8988T (cell line): ENCODE data around the gene ITIH3.

Experiments
- DNase-seq: peaks from one replicate; pipeline ENCODE4 v3.0.0; 2011

Gene ITIH3

GRCh38 chr3:52827866-52828376, 33.3 kb downstream of the ITIH3 start:
- no peak for DNase-seq

DNA sequence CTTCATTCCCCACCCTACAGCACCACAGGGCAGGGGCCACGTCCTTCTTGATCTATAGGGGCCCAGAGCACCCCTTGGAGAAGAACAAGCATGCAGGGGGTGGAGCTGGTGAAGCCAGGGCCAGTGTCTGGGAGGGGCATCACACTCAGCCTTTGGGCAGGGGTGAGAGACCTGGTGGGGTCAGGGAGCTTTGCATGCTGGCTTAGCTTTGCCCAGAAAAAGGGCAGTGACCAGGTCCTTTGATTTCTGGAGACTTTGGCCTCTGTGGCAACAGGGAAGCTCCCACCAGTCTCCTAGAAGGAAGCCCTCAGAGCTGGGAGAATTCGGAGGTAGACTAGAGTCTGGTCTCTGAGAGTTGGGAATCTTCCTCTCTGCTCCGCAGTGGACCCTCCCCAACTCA, 34.9 kb downstream of the ITIH3 start:
- no peak for DNase-seq

GRCh38 chr3:52829906-52830463, 35.4 kb downstream of the ITIH3 start:
- DNase-seq: no peak

GRCh38 chr3:52830535-52831258, 36.1 kb downstream of the ITIH3 start, which contains the start of gene ITIH4:
ITIH4 (minus strand) TSS chr3:52830672; CDS start chr3:52830642, 30 bp downstream.
- no peak for DNase-seq

DNA sequence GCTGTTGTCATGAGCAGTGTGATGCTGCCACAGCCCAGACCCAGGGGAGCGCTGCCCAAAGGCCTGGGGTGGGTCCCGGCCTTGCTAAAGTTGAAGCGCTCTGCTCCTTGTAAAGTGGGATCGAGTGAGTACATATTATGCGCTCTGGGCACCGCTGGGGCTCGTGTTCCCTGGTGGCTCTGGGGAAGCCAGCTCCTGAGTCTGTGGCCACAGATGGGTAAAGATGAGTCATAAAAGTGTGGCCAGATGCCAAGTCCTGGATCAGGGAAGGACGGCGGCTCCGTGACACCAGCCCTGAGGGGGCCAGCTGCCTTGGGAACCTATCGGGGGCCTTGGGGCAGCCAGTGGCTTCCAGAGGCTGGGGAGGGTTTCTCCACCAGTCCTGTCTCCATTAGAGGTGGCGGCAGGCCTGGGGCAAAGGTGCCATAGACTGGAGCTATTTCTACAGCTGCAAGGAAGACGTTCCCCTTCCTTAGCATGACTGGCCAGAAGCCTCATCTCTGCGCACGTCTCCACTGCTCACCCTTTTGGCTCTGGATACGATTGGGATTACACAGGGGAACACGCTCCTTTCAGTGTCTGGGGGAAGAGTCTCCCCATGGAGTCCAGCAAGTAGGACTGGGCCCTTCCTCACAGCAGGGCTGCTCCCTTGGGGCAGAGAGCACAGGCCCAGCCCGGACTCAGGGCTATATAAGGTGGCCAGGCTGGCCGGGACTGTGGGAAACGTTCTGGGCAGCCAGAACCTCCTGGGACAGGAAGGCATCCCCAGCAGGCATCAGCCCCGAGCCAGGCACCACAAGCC, 37.1 kb downstream of the ITIH3 start:
- DNase-seq: peak; percentile 59

GRCh38 chr3:52833202-52833601, 38.6 kb downstream of the ITIH3 start:
- DNase-seq: no peak

DNA sequence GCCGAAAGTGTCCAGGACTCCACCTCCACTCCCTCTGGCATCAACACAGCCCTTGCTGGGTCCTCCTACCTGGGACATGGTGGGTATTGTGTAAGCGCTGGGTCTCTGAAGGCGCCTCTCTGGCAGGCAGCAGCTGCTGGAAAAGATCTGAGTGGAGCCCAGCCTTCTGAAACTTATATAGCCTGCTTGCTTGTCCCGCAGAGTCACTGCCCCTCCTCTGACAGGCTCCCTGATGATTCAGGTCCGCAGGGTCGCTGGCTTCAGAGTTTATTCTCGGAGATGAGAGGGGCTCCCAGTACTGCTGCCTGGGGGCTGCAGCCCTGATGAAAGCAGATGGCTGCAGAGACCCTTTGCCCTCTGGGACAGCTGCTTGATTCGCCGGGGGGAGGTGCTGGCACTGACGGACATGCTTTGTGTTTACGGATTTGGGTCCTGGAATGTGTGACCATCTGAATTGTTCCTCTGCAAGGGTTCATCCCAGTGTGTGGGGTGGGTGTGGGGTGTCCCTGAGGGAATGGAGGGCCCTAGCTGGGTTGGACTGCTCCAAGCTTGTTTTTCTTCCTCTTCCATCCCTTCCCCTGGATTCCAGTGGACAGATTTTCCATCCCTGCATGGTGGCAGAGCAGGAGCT, 40.4 kb downstream of the ITIH3 start, which contains the start of gene MUSTN1:
Gene MUSTN1, minus strand, starts transcription at position 149 of the 631 bp plus-strand sequence. Its CDS starts 71 bp downstream, at position 78.
- no peak for DNase-seq

DNA sequence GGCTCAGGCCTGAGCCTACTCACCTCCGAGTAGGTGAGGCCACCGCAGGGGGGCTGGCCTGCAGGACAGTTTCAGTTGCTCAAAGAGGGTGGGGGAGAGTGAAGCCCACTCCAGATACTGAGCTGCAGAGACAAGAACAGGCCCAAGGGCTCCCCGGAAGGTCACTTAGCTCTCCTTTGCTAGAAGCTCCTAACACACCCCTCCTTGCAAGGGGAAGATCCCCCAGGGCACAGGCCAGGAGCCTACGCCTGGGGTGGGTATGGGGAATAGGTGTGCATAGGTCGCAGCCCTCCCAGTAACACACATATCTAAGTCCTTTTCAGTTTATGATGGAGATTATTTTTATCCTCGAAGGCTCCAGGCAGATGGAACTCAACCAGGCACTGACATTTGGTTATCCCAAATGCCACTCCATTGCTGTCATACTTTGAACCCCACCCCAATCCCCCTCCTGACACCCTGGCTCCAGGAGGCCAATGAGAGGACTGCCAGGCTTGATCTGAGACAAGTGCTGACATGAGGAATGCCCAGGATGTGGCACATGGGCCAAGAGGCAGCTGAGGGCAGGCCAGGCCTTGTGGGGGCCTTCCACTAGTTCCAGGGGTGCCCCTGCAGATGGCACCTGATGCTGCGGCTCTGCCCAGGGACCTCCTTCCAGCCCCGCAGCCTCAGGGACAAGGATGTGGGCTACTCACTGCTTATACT, 41.3 kb downstream of the ITIH3 start:
- DNase-seq: no peak

DNA sequence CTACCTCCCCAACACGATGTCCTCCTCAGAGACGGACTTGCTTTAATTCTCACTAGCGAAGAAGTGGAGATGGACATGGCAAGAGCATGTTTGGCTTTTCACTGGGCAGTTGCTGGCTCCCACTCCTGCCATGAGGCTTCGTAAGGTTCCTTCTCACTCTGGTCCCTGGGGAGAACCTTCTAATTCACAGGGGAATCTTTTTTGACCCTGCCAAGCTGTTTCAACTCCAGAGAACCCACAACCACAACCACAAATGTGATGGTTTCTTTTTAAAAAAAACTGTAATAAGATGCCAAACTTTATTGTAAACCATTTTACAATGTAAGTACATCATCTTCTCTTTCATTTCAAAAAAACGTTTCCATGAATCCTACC, 41.9 kb downstream of the ITIH3 start:
- DNase-seq: no peak

- DNase-seq: no peak
Observed at GRCh38 chr3:52836986-52837385, 42.4 kb downstream of the ITIH3 start.

DNA sequence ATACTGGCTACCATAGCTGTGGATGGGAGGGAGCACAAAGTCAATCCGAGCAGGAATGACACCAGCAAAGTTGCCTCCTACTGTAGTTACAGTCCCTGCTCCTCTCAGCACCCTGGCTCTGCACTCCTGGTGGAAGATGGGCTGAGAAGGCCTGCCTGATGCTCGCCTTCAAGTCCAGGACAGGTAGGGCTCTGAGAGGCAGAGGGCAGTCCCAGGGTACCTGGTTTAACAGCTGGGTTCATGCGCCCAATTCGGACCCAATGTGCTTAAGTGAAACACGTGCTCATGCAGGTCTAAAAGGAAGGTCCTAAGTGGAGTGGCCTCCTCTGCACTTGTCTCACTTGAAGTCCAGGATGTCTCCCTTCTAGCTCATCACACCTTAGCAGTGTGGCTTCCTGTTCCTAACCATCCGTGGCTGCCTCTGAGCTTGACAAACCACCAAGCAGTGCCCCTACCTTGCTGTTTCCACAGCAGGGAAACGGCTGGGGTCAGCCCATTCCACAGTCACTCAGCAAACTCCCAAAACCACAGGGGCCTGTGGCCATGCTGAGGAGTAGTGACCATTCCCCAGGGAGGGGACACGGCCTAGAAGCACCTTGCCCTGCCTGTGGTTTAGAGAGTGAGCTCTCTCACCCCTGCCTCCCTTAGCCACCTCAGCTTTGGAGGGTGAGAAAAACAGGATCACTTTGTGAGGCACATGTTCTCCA, 44.1 kb downstream of the ITIH3 start:
- no peak for DNase-seq

GRCh38 chr3:52839268-52839575, 44.6 kb downstream of the ITIH3 start:
- DNase-seq: no peak

DNA sequence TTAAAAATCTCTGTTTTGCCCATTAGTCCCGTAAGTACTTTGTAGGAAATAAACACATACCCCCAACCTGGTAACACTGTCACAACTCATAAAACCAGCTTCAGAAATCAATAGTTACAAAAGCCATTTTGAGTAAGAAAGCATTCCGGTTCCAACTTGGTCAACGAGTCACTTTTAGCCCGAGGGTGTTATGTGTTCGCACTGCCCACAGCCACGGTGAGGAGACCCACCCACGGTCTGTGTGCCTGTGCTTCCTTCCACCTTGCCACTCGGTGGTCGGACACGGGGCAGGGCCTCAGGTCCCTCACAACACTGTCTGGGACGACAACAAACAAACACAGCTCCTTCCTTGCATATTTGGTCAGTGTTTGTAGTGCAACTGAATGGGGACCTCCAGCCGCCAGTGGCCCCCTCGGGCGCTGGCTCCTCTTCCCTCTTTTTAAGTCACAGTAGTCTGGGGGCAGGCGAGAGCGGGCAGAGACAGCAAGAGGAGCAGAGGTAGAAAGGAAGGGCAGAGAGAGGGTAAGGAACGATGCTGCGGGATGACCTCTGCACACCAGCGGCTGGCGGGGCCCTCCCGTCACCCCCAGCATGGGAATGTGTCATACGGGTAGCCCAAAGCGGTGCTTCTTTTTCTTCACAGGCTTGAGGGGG, 45.4 kb downstream of the ITIH3 start:
- DNase-seq: no peak

DNA sequence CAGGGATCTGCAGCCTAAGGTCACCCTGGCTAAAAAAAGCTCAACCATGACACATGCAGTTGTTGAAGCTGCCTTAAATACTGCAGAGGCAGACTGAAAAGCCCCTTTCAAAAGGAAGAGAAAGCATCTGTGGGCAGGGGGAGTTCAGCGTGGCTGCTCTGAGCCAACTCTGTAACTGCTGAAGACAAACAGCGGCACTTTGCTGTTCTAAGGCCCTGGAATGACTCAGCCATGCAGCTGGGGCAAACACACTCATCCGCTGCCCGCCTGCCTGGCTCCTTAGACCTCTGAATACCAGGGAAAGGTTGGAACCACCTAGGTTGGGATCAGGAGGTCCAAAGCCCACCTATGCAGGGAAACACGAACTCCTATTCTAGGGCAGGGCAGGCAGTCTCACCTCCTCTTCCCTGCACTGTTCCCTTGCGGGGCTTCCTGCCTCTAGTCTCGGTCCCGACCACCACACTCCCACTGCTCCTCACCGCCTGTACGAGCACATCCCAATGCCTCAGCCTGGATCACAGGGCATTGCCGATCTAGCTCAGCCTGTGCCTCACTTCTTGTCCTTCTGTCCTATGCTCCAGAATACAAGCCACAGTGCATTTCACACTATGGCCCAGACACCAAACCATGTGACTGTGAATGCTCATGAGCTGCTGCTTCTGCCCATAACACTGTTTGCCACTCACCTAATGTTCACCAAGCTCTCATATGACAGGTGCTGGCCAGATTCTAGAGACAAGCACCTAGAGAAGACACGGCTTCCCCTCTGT, 46.8 kb downstream of the ITIH3 start:
- DNase-seq: no peak

DNA sequence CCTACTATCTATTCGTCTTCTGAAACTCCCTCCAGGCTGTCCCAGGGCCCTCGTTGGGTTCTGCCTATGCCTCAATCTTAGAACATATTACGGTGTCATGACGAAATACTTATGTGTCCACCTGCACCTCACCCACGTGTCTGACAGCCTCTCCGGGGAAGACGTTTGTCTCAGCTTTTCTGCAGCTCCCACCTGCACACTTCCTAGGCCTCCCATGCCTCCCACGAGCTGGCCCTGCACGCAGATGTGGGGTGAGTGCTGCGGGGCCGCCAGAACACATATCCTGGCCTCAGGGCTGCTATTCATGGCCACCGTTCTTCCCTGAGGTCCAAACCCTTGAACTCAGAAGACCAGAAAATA, 47.4 kb downstream of the ITIH3 start:
- DNase-seq: no peak

GRCh38 chr3:52842424-52842823, 47.8 kb downstream of the ITIH3 start:
- no peak for DNase-seq

- DNase-seq: no peak
Observed at GRCh38 chr3:52843108-52843865, 48.7 kb downstream of the ITIH3 start.

- no peak for DNase-seq
Observed at GRCh38 chr3:52843881-52844280, 49.3 kb downstream of the ITIH3 start.

DNA sequence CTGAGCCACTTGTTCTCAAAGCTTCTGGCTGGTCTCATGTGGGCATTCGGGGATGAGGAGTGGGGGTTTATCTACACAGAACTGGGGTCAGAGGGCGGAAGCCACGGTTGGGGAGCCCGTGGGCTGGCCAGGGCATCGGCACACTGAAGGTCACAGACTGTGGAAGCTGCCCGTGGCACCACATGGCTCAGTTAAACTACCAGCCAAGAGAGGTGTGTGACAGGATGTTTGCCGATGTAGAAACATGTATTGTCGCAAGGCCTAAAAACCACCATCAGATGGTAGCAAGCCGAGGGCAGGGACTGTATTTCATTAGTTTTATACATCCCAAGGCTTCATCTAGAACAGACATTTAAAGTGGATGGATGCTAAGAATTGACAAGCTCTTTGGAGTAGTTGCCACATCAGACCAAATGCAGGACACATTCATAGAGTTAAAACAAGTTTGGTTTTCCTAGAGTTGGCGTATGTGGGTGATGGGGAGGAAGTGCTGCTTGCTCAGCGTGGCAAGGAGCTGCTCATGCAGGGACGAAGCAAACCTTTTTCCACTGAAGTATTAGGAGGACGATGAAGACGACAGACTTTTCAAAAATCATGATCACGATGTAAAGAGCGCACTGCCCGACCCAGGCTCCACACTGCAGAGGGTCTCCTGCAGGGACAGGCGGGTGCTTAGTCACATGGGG, 49.8 kb downstream of the ITIH3 start:
- no peak for DNase-seq
